ENCODE results near the gene EXOSC1.

DNA sequence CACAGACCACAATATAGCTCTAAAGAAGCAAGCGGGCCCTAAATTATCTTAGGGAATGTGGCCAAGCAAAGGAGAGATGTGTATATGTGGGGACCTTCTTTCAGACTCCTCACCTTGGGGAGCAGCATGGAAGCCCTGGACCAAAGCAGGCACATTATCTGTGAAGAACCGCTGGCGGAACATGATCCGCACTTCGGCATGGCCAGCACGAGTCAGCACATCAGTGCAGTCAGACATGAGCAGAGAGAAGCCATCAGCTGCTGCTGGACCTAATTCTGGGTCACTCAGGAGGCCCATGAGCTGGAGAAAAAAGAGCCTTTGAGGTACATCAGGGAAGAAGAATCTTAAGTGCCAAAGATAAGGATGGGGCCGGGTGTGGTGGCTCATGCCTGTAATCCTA is 14.1 kb upstream of the EXOSC1 start:
- TF ChIP-seq, protein P1, sequence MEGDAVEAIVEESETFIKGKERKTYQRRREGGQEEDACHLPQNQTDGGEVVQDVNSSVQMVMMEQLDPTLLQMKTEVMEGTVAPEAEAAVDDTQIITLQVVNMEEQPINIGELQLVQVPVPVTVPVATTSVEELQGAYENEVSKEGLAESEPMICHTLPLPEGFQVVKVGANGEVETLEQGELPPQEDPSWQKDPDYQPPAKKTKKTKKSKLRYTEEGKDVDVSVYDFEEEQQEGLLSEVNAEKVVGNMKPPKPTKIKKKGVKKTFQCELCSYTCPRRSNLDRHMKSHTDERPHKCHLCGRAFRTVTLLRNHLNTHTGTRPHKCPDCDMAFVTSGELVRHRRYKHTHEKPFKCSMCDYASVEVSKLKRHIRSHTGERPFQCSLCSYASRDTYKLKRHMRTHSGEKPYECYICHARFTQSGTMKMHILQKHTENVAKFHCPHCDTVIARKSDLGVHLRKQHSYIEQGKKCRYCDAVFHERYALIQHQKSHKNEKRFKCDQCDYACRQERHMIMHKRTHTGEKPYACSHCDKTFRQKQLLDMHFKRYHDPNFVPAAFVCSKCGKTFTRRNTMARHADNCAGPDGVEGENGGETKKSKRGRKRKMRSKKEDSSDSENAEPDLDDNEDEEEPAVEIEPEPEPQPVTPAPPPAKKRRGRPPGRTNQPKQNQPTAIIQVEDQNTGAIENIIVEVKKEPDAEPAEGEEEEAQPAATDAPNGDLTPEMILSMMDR (IDR thresholded peaks at IDR 0.05; ENCODE audit: poor library complexity, severe bottlenecking): no peak
- TF ChIP-seq SMC3 (conservative IDR thresholded peaks at IDR 0.05; ENCODE audit: poor library complexity) (no peak), RAD21 (conservative IDR thresholded peaks at IDR 0.05) (no peak), MXI1 (conservative IDR thresholded peaks at IDR 0.05; ENCODE audit: poor library complexity, severe bottlenecking) (no peak), EP300 (conservative IDR thresholded peaks at IDR 0.05; ENCODE audit: poor library complexity, severe bottlenecking) (no peak), POLR2AphosphoS5 (IDR thresholded peaks at IDR 0.05) (no peak), EZH2 (IDR thresholded peaks at IDR 0.05; ENCODE audit: borderline replicate concordance, insufficient read depth, low read length, poor library complexity, severe bottlenecking) (no peak)
- TF ChIP-seq, protein P2, sequence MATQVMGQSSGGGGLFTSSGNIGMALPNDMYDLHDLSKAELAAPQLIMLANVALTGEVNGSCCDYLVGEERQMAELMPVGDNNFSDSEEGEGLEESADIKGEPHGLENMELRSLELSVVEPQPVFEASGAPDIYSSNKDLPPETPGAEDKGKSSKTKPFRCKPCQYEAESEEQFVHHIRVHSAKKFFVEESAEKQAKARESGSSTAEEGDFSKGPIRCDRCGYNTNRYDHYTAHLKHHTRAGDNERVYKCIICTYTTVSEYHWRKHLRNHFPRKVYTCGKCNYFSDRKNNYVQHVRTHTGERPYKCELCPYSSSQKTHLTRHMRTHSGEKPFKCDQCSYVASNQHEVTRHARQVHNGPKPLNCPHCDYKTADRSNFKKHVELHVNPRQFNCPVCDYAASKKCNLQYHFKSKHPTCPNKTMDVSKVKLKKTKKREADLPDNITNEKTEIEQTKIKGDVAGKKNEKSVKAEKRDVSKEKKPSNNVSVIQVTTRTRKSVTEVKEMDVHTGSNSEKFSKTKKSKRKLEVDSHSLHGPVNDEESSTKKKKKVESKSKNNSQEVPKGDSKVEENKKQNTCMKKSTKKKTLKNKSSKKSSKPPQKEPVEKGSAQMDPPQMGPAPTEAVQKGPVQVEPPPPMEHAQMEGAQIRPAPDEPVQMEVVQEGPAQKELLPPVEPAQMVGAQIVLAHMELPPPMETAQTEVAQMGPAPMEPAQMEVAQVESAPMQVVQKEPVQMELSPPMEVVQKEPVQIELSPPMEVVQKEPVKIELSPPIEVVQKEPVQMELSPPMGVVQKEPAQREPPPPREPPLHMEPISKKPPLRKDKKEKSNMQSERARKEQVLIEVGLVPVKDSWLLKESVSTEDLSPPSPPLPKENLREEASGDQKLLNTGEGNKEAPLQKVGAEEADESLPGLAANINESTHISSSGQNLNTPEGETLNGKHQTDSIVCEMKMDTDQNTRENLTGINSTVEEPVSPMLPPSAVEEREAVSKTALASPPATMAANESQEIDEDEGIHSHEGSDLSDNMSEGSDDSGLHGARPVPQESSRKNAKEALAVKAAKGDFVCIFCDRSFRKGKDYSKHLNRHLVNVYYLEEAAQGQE (IDR thresholded peaks at IDR 0.05; ENCODE audit: borderline replicate concordance): no peak
